Trophoblast cell (in vitro differentiated cells and primary cell): ENCODE data around the gene UBE2J2.

Experiments used
- DNase-seq, 2 donors: peaks; one replicate each; pipeline ENCODE4 v3.0.0-alpha.2; 2016
- H2AFZ ChIP-seq: 2 replicates; pipeline ENCODE4 v1.6.1; 2013; ENCODE audit warnings: low read length, moderate library complexity, mild to moderate bottlenecking; ENCODE audit not compliant: insufficient read depth, poor library complexity
- H2AK5ac ChIP-seq: 2 replicates; pipeline ENCODE4 v1.6.1; 2013; ENCODE audit warnings: mild to moderate bottlenecking, low read length
- H2BK120ac ChIP-seq: 2 replicates; pipeline ENCODE4 v1.6.1; 2013; ENCODE audit warnings: low read length, mild to moderate bottlenecking, moderate library complexity; ENCODE audit not compliant: insufficient read depth, poor library complexity
- H2BK12ac ChIP-seq: 2 replicates; pipeline ENCODE4 v1.6.1; 2013; ENCODE audit warnings: mild to moderate bottlenecking, low read length, moderate library complexity
- H2BK5ac ChIP-seq: 2 replicates; pipeline ENCODE4 v1.6.1; 2013; ENCODE audit warnings: low read length, low read depth, moderate library complexity, mild to moderate bottlenecking; ENCODE audit not compliant: poor library complexity
- H3K14ac ChIP-seq: 2 replicates; pipeline ENCODE4 v1.6.1; 2013; ENCODE audit warnings: mild to moderate bottlenecking, low read length
- H3K18ac ChIP-seq: 2 replicates; pipeline ENCODE4 v1.6.1; 2013; ENCODE audit warnings: mild to moderate bottlenecking, low read length
- H3K23ac ChIP-seq: 2 replicates; pipeline ENCODE4 v1.6.1; 2013; ENCODE audit warnings: low read length
- H3K27ac ChIP-seq: 2 replicates; pipeline ENCODE4 v1.5.1; 2013; ENCODE audit warnings: low read depth, mild to moderate bottlenecking, inconsistent platforms, low read length, moderate library complexity
- H3K27me3 ChIP-seq: 2 replicates; pipeline ENCODE4 v1.6.1; 2013; ENCODE audit warnings: inconsistent platforms, mild to moderate bottlenecking, low read length, moderate library complexity; ENCODE audit not compliant: insufficient read depth
- H3K36me3 ChIP-seq, 2 experiments: 1 replicate in 1 of 2; 2 replicates in 1 of 2; pipeline ENCODE4 v1.6.1; 2013; ENCODE audit warnings: low read length in 2 of 2, mild to moderate bottlenecking in 2 of 2, moderate library complexity in 1 of 2; ENCODE audit not compliant: insufficient read depth in 2 of 2, control insufficient read depth in 1 of 2
- H3K4ac ChIP-seq: 2 replicates; pipeline ENCODE4 v1.6.1; 2013; ENCODE audit warnings: low read depth, mild to moderate bottlenecking, low read length, moderate library complexity
- H3K4me1 ChIP-seq, 2 experiments: 1 replicate in 1 of 2; 2 replicates in 1 of 2; pipeline ENCODE4 v1.6.1; 2013; ENCODE audit warnings: low read length in 2 of 2, mild to moderate bottlenecking in 2 of 2, moderate library complexity in 1 of 2; ENCODE audit not compliant: insufficient read depth in 2 of 2, control insufficient read depth in 1 of 2
- H3K4me2 ChIP-seq: 2 replicates; pipeline ENCODE4 v1.6.1; 2013; ENCODE audit warnings: inconsistent platforms, mild to moderate bottlenecking, low read length, moderate library complexity
- H3K4me3 ChIP-seq: 2 replicates; pipeline ENCODE4 v1.5.1; 2013; ENCODE audit warnings: mild to moderate bottlenecking, low read depth, low read length, inconsistent platforms
- H3K79me1 ChIP-seq: one replicate; pipeline ENCODE4 v1.6.1; 2013; ENCODE audit warnings: low read length
- H3K79me2 ChIP-seq: 2 replicates; pipeline ENCODE4 v1.6.1; 2013; ENCODE audit warnings: low read length, mild to moderate bottlenecking; ENCODE audit not compliant: control insufficient read depth, insufficient read depth, poor library complexity
- H3K9ac ChIP-seq: 2 replicates; pipeline ENCODE4 v1.6.1; 2013; ENCODE audit warnings: mild to moderate bottlenecking, low read length
- H3K9me3 ChIP-seq: 2 replicates; pipeline ENCODE4 v1.6.1; 2013; ENCODE audit warnings: low read depth, mild to moderate bottlenecking, control low read depth, inconsistent platforms, low read length; ENCODE audit not compliant: insufficient read depth
- H4K12ac ChIP-seq: 2 replicates; pipeline ENCODE4 v1.6.1; 2013; ENCODE audit warnings: low read depth, mild to moderate bottlenecking, low read length, moderate library complexity
- H4K8ac ChIP-seq: 2 replicates; pipeline ENCODE4 v1.6.1; 2013; ENCODE audit warnings: low read depth, mild to moderate bottlenecking, low read length, moderate library complexity
- H4K91ac ChIP-seq: one replicate; pipeline ENCODE4 v1.6.1; 2013; ENCODE audit warnings: low read depth, mild to moderate bottlenecking, low read length, moderate library complexity
- WGBS: extraction: QIAGEN DNeasy Blood & Tissue Kit; methylation state at CpG from one replicate; pipeline ENCODE4 v1.1.7; 2013; ENCODE audit warnings: missing lambda C conversion rate; ENCODE audit not compliant: insufficient read length, insufficient coverage; ENCODE audit errors: extremely low coverage; 5-methylcytosine and 5-hydroxymethylcytosine counted together

The UBE2J2 gene

GRCh38 chr1:1302006-1302430 lies 28.4 kb upstream of the UBE2J2 start:
- Histone ChIP-seq H4K8ac (no peak overlapping the region), H2BK12ac (no peak overlapping the region), H3K4ac (no peak overlapping the region), H2BK5ac (no peak overlapping the region), H3K4me1 (peaks cover 35 to 39% of the 10 kb centered on the region in 2 experiments), H3K23ac (no peak overlapping the region), H4K91ac (no peak overlapping the region), H3K27ac (no peak overlapping the region), H3K9ac (no peak overlapping the region), H2BK120ac (no peak overlapping the region), H3K79me2 (peaks cover 7% of the 10 kb centered on the region), H3K4me3 (no peak overlapping the region), H3K4me2 (no peak overlapping the region), H2AK5ac (no peak overlapping the region), H4K12ac (no peak overlapping the region), H2AFZ (no peak overlapping the region), H3K27me3 (no peaks in the 10 kb centered on the region), H3K9me3 (peaks cover 5% of the 10 kb centered on the region), H3K14ac (no peak overlapping the region), H3K79me1 (peaks cover 13% of the 10 kb centered on the region), H3K18ac (no peak overlapping the region), H3K36me3 (peaks cover 7 to 10% of the 10 kb centered on the region in 2 experiments)
- WGBS, result no CpG with 5 or more reads among the region's 9 CpGs
- DNase-seq, result no peak

GRCh38 chr1:1300352-1300739 lies 26.7 kb upstream of the UBE2J2 start:
- no peak overlapping the region for H3K18ac ChIP-seq
- no peak overlapping the region for H4K8ac ChIP-seq
- no peak overlapping the region for H4K12ac ChIP-seq
- H3K27me3 ChIP-seq, result no peaks in the 10 kb centered on the region
- H4K91ac ChIP-seq, result no peak overlapping the region
- no peak overlapping the region for H3K4me2 ChIP-seq
- peaks cover 4% of the 10 kb centered on the region for H3K79me2 ChIP-seq
- peaks cover 22 to 23% of the 10 kb centered on the region in 2 experiments for H3K4me1 ChIP-seq
- H2BK5ac ChIP-seq, result no peak overlapping the region
- H3K14ac ChIP-seq, result no peak overlapping the region
- H3K36me3 ChIP-seq, result peaks cover 22 to 24% of the 10 kb centered on the region in 2 experiments
- no peak overlapping the region for H3K9ac ChIP-seq
- H2BK120ac ChIP-seq, result no peak overlapping the region
- no peak overlapping the region for H3K23ac ChIP-seq
- no peak overlapping the region for H3K4ac ChIP-seq
- H3K79me1 ChIP-seq, result peaks cover 10% of the 10 kb centered on the region
- no CpG with 5 or more reads among the region's 12 CpGs for WGBS
- no peak overlapping the region for H2AK5ac ChIP-seq
- no peak overlapping the region for H2BK12ac ChIP-seq
- peaks cover 8% of the 10 kb centered on the region for H3K9me3 ChIP-seq
- no peak overlapping the region for H3K4me3 ChIP-seq
- H2AFZ ChIP-seq, result no peak overlapping the region
- no peak overlapping the region for H3K27ac ChIP-seq
- peak in 1 of 2 donors; percentile 52 for DNase-seq

DNA sequence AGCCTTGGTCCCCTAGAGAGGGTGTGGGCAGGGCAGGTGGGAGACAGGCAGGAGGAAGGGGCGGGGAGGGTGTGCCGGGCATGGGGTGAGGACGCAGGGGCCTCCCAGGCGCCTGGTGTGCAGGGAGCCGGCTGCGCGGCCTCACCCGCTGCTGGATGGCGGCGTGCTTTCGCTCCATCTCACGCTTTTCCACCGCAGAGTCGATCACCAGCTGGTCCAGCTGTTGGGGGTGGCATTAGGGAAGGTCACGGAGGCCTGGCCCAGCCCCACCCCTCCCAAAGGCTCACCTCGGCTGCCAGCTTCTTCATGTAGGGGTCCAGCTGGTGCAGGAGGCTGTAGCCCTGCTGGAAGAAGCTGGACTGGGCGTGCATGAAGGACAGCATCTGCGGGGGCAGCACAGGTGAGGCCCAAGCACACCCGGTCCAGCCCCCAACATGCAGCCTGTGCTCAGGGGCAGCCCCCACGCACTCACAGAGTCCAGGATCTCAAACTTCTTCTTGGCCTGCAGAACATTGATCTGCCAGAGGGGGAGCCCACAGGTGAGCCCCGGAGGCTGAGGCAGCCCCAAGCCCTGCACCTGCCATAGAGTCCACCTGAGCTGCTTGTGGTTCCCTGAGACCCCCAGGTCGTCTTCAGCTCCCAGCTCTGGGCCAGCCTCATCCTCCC lies 26.2 kb upstream of the UBE2J2 start:
- no peak overlapping the region for H3K4me2 ChIP-seq
- peaks cover 3% of the 10 kb centered on the region for H3K79me2 ChIP-seq
- peaks cover 17 to 18% of the 10 kb centered on the region in 2 experiments for H3K4me1 ChIP-seq
- H2BK12ac ChIP-seq, result no peak overlapping the region
- peaks cover 8% of the 10 kb centered on the region for H3K9me3 ChIP-seq
- H3K79me1 ChIP-seq, result peaks cover 4% of the 10 kb centered on the region
- no peak overlapping the region for H3K4me3 ChIP-seq
- H2BK120ac ChIP-seq, result no peak overlapping the region
- no peak overlapping the region for H3K27ac ChIP-seq
- H4K91ac ChIP-seq, result no peak overlapping the region
- H3K14ac ChIP-seq, result no peak overlapping the region
- H3K4ac ChIP-seq, result no peak overlapping the region
- no peak for DNase-seq
- peaks cover 26 to 28% of the 10 kb centered on the region in 2 experiments for H3K36me3 ChIP-seq
- no CpG with 5 or more reads among the region's 22 CpGs for WGBS
- H3K27me3 ChIP-seq, result no peaks in the 10 kb centered on the region
- no peak overlapping the region for H2AK5ac ChIP-seq
- H4K8ac ChIP-seq, result no peak overlapping the region
- H3K23ac ChIP-seq, result no peak overlapping the region
- H2AFZ ChIP-seq, result no peak overlapping the region
- H3K9ac ChIP-seq, result no peak overlapping the region
- no peak overlapping the region for H3K18ac ChIP-seq
- H4K12ac ChIP-seq, result no peak overlapping the region
- H2BK5ac ChIP-seq, result no peak overlapping the region

GRCh38 chr1:1298861-1299685 lies 25.4 kb upstream of the UBE2J2 start:
- Histone ChIP-seq H4K12ac (no peak overlapping the region), H3K27ac (no peak overlapping the region), H2BK5ac (no peak overlapping the region), H3K4me1 (peaks cover 10 to 11% of the 10 kb centered on the region in 2 experiments), H3K14ac (no peak overlapping the region), H2AK5ac (no peak overlapping the region), H3K23ac (no peak overlapping the region), H3K4ac (no peak overlapping the region), H2AFZ (no peak overlapping the region), H4K91ac (no peak overlapping the region), H3K4me3 (no peak overlapping the region), H4K8ac (no peak overlapping the region), H2BK120ac (no peak overlapping the region), H3K4me2 (no peak overlapping the region), H3K9ac (no peak overlapping the region), H3K9me3 (peaks cover 8% of the 10 kb centered on the region), H2BK12ac (no peak overlapping the region), H3K79me1 (no peaks in the 10 kb centered on the region), H3K36me3 (peaks cover 33 to 36% of the 10 kb centered on the region in 2 experiments), H3K79me2 (no peaks in the 10 kb centered on the region), H3K18ac (no peak overlapping the region), H3K27me3 (no peaks in the 10 kb centered on the region)
- no peak for DNase-seq
- WGBS, result no CpG with 5 or more reads among the region's 30 CpGs
